Coronary artery (tissue), 2 donors: ENCODE results near the gene CARD6.
A peak's percentile ranks its signal among the peaks of the same experiment; 100 is the strongest.

Experiments
- DNase-seq: peaks from one replicate; pipeline ENCODE4 v3.0.0-alpha.2; 2017; ENCODE audit warnings: low spot score
- H3K27ac ChIP-seq, 2 donors: fragments of 200-600 bp; sonication (generic); one replicate each; pipeline ENCODE4 v1.5.1; 2016 to 2019
- H3K4me3 ChIP-seq: fragments of 200-600 bp; sonication (generic); 2 replicates; pipeline ENCODE4 v1.5.1; 2016; ENCODE audit warnings: mild to moderate bottlenecking, moderate library complexity
- CTCF ChIP-seq: fragments of 200-600 bp; sonication (generic); IDR thresholded peaks from one replicate; pipeline ENCODE4 v1.5.1; 2019; ENCODE audit warnings: antibody characterized with exemption

CARD6 gene

GRCh38 chr5:40798012-40798800 is 43.0 kb upstream of the CARD6 start, which contains the start of gene PRKAA1:
PRKAA1 (minus strand) TSS chr5:40798374; CDS start chr5:40798189, 185 bp downstream.
- peak within 1 kb of the TSS; percentile 99 for H3K4me3 ChIP-seq
- peak within 1 kb of the TSS; percentile 93 to 98 for H3K27ac ChIP-seq
- peak; percentile 93 for DNase-seq
- peak; percentile 46 for TF ChIP-seq CTCF

- H3K4me3 ChIP-seq, result peak overlapping the region; percentile 99
- no peak for DNase-seq
- TF ChIP-seq CTCF, result no peak
- H3K27ac ChIP-seq, result peak overlapping the region; percentile 93 to 98
Observed at GRCh38 chr5:40798801-40799210, 42.4 kb upstream of the CARD6 start.

GRCh38 chr5:40799258-40799657 is 41.9 kb upstream of the CARD6 start:
- no peak overlapping the region for H3K27ac ChIP-seq
- no peak for TF ChIP-seq CTCF

GRCh38 chr5:40801771-40802562 is 39.2 kb upstream of the CARD6 start:
- Histone ChIP-seq H3K27ac (no peak overlapping the region), H3K4me3 (no peak overlapping the region)
- TF ChIP-seq CTCF, result no peak
- DNase-seq, result no peak

More at GRCh38 chr5:40799258-40799657, 41.9 kb upstream of the CARD6 start:
- no peak for DNase-seq
- peak overlapping the region; percentile 99 for H3K4me3 ChIP-seq

- no peak for TF ChIP-seq CTCF
- Histone ChIP-seq H3K27ac (no peak overlapping the region), H3K4me3 (no peak overlapping the region)
- no peak for DNase-seq
Observed at GRCh38 chr5:40812125-40812524, 29.0 kb upstream of the CARD6 start.

GRCh38 chr5:40813698-40814281 is 27.4 kb upstream of the CARD6 start:
- DNase-seq, result no peak
- no peak for TF ChIP-seq CTCF
- Histone ChIP-seq H3K4me3 (no peak overlapping the region), H3K27ac (no peak overlapping the region)
